Suppressor macrophage treated with lipopolysaccharide for 4 hours (primary cell): Measurements from ENCODE around the gene TSC22D1.

Experiments
- DNase-seq: peaks from one replicate; pipeline ENCODE4 v3.0.0-alpha.2; 2020

The TSC22D1 gene

DNA sequence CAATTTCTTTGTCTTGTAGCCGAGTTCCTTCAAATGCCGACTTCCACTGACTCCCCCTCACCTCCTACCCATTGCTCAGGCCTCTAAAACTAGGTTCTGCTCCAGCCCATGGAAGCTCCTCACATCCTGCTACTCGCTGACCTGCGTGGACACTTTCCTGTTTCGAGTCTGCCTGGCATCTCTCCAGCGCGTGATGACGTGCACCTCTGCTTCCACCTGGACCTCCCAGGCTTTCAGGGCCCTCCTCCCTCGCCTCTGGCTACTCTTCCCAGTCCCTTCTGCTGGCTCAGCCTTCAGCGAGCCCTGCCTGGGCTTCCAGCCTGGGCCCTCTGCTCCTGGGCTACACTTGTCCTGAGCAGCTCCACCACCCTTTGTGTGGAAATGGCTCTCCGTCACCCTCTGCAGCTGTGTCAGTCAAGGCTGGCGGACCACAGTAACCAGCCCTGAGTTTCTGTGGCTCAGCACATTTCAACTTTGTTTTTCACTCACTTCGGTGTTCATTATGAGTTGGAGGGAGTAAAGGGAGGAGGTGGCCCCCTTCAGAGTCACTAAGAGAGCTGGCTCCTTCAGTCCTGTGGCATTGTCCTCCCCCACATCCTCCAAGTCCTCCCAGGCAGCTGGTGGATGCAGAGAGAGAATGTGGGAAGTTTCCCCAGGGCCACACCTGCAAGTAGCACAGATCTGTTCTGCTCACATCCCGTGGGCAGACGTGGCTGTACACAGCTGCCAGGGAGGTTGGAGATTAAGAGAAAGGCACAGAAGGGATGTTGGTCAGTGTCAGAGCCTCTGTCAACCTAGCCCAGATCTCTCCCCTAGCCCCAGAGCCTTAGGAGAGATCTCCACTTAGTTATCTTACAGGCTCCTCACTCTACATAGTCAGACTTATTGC lies 153.1 kb downstream of the TSC22D1 start:
- no peak for DNase-seq

DNA sequence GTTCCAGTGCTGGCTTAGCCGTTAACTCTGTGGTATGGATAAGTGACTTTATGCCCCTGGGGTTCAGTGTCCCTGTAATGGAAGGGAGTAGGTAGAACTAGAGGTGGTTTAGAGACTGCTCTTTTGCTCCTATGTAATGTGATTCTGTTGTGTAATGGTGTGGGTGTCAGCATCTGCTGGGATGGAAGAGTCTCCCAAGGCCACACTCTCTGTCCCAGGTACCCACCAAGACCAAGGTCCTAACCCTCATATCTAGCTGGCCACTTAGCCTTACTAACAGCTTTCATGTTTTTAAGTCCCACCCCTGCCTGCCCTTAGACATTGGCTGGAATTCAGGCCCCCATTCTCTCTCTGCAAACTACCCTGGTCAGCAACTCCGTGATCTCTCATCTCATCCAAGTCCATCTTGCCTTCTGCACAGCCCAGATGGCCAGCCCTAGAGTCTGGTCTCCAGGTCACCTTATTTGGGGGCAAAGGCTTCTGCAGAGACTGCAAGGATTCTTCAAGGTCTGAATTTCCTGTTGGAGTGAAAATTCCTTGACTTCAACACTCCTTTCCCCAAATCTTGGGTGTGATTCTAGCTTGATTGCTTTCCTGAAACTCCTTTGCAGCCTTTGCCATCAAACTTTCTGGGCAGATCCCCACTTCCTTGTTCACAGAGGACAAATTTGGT lies 154.1 kb downstream of the TSC22D1 start:
- no peak for DNase-seq

DNA sequence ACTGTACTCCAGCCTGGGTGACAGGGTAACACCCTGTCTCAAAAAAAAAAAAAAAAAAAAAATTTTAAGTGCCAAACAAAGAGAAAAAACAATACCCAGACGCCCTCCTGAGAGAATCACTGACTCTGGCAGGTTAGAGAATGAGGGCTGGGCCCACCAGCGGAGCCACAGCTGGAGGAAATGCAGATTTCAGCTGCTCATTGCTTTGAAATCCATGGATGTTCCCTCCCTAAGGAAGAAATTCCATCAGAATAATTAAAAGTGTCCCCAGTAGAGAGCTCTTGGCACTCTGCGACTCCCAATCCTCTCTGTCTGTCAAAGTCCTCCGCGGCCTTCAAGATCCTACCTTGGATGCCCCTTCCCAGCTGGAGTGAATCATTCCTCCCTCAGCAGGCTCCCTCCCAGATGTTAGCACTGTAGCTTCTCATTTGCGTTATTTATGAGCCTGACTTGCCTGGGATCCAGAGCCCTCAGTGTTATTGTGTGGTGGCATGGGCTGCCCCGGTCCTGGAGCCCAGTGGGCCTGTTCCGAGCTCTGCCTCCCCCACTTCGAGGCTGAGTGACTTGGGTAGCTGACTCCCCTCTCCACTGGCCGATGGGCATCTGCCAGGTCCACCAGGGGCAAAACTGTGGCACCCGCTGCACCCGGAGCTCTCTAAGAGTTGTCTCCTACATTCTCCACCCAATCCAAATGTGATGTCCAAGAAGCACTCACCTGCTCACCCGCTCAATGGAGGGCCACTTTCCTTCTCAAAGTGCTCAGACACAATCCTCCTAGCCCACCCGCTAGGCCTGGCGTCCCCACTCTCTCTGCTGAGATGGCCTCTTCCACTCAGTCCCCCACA lies 155.5 kb downstream of the TSC22D1 start:
- DNase-seq = no peak

DNA sequence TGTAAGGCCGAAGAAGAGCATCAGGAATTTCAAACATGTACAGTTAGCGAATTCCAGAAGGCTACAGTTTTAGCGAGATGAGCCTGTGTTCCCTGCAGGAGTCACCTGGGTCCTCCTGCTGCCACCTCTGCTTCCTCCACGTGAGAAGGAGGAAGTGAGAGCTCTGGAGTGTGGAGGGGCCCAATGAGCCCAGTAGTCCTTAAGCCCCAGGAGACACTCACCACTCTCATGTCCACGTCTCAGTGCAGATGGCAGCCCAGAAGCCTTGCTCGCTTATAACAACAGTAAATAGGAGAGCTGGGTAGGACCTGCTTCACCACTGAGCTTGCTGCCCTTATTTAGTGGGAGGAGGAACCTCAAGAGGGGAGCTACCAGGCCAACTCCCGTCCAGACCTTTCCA lies 158.3 kb downstream of the TSC22D1 start:
- DNase-seq = no peak

DNA sequence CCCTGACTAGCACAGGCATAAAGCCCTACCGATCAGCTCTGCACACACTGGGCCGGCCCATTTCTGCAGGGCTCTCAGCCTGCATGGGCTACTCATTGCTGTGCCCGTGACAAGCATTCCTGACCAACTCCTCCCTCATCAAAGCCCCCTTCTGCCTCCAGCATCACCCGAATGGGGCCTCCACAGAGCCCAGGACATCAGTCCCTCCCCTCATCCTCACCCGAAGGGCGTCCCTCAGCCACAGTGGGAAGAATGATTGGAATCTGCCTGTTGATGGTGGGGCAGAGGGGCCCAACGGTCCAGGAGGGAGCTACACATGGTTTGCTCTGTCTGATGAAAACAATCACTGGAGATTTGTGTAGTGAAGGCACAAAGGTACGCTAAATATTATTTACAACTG lies 158.7 kb downstream of the TSC22D1 start:
- DNase-seq = no peak

DNA sequence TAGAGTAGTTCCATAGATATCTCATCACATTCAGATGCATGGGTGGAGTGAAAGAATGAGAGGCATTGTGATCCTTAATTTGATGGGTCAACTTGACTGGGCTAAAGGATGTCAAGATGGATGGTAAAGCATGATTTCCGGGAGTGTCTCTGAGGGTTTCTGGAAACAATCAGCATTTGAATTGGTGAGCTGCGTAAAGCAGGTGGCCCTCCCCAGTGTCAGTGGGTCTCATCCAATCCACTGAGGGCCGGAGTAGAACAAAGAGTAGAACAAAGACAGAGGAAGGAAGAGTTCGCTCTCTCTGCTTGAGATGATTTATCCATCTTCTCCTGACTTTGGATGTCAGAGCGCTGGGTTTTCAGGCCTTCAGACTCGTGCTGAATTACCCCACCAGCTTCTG lies 159.4 kb downstream of the TSC22D1 start:
- DNase-seq = no peak

DNA sequence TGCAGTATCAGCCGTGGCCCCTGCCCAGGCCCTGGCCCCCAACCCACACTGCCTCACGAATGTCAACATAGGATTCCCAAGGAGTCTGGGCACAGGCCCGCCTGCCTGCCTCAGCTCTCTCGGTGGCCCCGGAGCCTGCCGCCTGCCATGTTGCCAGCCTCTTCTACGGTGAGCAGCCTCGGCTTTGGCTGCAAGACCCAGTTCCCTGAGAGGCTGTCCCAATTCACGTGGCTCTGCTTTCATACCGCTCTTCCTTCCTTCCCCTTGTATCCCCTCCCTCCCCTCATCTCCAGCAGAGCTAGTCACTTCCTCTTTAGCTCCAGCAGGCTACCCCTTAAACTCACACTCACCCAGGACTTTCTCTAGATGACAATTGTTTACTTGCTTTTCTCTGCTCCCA lies 159.8 kb downstream of the TSC22D1 start:
- DNase-seq = peak; percentile 49

DNA sequence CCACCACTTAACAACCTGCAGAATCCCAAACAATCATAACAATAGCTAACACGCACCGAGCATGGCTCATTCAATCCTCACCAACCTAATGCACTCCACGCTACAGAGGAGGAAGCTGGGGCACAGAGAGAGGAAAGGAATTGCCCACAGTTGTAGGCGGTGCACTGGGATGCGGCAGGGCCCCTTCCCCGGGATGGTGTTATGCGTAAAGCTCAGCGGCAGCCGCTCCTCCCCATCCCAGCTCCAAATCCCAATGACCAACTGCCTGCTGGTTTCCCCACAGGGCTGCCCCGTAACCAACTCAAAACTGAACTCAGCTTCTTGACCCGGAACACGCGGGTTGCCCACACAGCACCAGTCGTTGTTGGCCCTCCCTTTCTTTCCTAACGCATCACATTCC lies 160.3 kb downstream of the TSC22D1 start:
- DNase-seq = no peak

DNA sequence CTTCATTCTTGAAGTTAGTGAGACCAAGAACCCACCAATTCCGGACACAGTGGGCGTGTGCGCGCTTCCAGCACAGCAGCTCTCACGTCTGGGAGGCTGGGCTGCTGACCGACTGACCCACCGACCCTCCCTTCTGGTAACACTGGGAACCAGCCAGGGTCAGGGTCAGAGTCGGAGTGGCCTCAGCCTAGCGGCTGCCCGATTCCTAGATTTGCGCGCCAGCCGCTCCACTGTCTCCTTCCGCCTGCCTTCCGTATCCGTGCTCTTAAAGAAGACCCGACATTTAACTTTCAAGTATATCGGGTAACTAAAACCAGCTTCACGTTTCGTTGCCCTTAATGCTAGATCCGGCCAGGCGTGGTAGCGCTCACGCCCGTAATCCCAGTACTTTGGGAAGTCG lies 161.4 kb downstream of the TSC22D1 start:
- DNase-seq = no peak

DNA sequence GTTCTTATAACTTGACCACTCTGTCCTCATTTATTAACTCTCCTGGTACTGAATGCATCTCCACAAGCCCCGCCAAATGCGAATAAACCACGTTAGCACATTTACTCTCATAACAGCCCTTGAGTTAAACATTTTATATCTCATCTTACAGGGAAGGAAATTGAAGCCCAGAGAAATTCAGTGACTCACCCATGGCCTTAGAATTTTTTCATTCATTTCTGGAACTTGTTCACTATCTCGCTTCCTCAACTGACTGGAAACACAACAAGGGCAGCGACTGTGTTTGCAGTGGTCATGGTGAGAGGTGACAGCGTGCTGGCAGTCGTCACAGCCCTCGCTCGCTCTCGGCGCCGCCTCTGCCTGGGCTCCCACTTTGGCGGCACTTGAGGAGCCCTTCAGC lies 163.0 kb downstream of the TSC22D1 start:
- no peak for DNase-seq

DNA sequence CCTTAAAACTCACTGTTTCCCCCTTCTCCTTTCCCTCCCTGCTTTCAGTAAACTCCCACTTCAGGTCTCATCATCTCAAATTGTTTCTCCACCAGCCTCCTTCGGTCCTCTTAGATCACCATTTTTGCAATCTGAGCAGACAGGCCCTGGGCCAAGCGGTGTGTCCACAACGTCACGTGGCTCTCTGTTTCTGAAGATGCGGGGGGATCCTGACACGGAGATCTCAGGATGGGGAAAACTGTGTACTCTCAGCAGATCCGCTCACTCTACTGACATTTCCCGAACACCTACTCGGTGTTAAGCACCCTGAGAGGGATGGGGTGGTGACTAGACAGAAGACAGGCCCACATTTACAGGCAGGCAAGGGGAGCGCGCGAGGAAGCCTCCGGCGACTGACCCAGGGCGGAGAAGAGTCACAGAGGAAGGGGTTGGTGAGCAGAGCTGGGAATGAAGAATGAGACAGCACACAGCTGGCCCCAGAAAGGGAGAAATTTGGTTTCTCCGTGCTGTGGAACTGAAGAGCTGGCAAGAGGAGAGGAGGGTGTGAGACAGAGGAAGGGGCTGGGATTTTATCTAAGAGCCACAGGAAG lies 163.7 kb downstream of the TSC22D1 start:
- no peak for DNase-seq

DNA sequence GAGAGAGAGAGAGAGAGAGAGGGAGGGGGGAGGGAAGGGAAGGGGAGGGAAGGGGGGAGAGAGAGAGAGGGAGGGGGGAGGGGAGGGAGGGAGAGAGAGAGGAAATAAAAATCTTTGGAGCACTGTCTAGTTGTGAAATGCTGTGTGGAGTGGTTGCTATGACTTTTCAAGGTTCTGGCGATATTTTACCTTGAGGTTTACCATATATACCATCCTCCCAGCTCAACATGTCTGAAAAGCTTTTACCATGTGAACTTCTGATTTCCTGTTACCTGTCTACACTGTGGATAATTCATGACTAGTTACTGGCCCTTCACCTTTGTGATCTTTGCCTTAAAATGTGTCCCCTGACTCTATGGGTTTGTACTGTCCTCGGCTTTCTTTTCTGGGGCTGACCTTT lies 164.3 kb downstream of the TSC22D1 start:
- no peak for DNase-seq

DNA sequence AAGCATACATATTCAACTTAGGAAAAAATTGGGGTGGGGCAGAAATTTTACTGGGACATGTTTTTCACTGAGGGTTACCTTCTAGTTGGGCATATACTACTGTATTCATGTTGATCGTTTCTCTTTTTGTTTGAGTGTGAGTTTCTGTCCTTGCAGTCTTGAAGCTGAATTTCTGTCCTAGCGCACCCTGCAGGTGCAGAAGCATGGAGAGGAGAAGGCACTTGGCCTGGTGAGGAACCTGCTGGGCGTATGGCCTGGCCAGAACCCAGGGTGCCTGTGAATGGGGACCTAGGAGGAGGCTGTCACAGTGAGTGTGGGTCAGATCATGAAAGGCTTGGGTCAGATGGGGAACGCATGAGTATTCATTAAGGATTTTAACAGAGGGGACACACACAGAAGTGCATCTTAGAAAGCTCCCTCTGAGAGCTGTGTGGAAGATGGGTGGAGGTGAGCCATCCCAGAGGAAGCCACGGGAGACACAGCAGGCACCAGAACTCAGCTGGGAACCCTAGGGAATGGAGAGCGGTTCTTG lies 165.7 kb downstream of the TSC22D1 start:
- no peak for DNase-seq

DNA sequence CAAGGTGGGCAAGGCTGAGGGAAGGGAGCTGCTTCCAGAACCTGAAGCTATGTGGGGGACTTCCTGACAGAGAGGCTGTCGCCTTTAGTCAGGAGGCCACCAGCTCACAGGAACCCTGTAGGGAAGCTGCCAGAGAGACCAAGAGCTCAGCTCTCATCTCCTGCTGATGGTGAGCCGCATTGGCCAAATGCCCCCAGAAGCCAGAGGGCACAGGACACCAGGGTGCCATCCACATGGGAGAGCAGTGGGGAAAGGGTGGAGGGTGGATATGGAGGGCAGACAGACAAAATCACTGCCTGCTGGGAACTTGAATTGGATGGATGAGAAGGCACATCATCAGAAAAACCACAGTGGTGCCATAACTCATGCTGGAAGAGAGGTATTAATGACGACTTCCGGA lies 166.5 kb downstream of the TSC22D1 start:
- DNase-seq = no peak

DNA sequence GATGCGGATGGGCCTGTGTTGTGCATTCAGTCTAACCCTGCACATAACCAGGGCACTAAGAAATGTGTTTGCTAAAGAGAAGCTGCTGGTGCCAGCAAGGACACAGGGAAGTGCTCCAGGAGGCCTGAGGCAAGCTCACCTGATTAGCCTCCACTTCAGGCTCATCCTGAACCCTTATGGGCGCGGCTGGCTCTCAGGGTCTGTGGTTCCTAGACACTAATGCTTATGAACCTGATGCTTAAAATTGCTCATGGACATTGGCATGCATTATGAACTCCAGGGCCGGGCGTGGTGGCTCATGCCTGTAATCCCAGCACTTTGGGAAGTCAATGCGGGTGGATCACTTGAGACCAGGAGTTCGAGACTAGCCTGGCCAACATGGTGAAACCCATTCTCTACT lies 168.2 kb downstream of the TSC22D1 start:
- no peak for DNase-seq

DNA sequence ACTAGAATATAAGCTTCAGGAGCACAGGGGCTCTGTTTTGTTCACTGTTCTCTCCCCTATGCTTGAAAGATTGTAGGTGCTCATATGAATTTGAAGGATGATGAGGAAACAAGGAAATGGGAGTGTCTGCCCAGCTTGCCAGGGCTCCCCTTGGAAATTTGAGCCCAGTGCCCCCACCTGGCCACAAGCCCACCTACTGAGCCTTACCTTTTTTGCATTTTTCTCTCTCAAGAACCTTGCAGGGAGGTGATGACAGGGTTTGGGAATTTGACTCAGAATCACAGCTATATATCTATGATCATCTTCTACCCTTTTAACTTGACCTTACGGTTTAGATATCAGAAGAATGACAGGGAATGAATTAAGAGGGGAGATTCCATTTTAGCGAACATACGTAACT lies 168.8 kb downstream of the TSC22D1 start:
- no peak for DNase-seq

DNA sequence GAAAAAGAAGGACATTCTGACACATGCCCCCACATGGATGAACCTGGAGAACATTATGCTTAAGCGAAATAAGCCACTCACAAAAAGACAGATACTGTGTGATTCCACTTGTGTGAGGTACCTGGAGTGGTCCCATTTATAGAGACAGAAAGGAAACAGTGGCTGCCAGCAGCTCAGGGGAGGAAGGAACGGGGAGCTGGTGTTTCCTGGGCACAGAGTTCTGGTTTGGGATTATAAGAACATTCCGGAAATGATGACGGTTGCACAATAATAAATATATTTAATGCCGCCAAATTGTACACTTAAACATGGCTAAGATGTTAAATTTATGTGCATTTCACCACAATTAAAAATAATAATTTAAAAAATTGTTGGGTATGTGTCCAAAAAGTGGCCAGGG lies 169.5 kb downstream of the TSC22D1 start:
- no peak for DNase-seq

DNA sequence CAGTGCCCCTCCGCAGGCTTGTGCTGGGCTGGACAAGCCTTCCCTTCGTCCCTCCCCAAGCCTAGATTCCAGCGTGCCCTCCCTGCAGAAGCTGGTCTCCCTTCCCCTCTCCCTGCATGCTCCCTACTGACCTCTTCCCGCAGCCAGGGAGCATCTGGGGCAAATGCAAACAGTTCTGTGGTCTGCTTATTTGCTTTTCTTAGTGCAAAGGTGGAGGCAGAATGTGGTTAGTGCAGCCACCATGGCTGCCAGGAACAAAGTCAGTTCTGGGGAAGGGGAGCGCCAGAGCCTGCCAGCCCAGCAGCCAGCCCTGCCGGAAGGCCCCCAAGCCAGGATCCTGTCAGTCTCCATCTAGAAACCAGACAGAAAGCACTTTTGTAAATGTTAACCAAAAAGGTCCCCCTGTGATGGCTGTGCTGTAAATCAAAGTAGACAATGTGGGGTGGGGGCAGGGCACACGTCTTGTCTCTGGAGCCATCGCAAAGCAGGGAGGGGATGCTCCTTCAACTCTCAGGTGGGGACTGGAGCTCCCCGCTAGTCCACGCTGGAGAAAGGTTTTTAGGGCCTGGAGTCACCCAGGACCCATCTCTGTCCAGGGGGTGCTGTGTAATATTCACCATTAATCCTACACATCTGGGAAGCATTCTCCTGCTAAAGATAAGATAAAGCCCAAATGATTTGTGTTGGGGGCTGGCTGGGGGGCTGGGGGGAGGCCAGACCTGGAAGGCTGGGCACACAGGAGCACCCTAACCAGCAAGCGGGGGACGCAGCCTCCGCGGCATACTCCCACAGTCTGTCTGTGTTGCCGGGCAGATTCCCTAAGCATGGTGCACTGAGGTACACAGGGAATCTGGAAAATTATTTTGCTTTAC lies 171.6 kb downstream of the TSC22D1 start:
- no peak for DNase-seq

DNA sequence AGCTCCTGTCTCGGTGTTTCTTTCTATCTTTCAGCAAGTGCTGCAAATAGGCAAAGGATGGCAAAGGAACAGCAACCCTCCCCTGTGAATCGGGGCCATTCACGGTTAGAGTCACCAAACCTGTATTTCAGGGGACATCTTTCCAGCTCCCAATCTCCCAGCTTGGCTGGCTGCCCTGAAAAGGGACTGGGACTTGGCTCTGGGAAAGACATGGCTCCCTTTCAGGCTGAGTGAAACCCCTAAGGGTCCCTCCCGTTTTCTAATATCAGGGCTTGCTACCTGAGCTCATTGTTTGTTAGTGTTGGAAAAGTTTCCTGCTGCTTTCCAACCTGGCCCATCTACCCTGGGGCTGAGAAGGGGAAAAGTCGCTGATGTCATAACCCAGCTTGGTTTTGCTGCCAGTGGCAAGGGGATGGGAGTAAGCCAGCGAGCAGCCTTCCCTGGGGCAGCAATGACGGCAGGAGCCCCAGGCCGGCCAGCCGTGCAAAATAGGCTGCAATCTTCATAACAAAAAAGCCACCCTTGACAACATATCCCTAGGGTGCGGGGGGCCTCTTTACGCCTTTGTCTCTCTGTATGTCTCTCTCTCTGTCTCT lies 172.6 kb downstream of the TSC22D1 start:
- no peak for DNase-seq

DNA sequence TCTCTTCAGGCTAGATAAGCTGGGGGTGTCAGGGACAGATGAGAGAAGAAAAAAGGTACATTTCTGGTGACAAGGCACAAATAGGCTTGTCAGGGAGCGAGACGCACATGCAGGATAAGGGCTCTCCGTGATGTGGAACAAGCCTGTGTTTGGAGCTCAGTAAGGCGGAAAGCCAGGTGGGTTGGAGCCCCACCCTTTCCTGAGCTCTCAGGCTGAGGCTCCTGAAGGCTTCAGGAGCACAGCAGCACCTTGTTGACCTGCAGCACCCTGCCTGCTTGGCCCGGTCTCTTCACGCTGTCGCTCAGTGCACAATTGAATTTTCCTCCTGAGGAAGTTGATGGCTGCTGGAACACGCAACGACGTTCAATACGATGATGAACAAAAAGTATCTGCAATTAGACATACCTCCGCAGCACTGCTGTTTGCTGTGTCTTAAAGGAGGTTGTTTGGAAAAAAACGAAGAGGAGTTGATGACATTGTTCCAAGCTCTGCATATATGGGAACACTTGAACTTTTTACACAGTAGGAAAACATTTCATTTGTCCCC lies 173.2 kb downstream of the TSC22D1 start:
- no peak for DNase-seq

DNA sequence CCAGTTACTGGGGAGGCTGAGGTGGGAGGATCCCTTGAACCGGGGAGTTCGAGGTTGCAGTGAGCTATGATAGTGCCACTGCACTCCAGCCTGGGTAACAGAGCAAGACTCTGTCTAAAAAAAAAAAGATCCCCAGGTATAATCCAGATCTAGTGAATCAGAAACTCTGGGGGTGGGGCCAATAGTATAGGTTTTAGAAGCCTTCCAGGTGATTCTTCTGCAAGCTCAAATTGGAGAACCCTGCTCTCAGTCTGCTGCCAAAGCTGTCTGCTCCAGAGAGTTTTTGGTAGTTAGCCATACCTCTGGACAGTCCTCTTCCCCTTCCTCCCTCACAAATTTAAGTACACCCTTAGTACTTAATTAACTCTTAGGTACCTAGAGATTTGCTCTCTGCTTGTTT lies 174.6 kb downstream of the TSC22D1 start:
- no peak for DNase-seq
